ENCODE data around the gene INHBC.
A peak's percentile ranks its signal among the peaks of the same experiment; 100 is the strongest.
"Not testable (repeated sequence)": the region's sequence is repeated elsewhere in the genome, so short reads cannot be mapped to it uniquely, and the experiment has no call there.

The INHBC gene

DNA sequence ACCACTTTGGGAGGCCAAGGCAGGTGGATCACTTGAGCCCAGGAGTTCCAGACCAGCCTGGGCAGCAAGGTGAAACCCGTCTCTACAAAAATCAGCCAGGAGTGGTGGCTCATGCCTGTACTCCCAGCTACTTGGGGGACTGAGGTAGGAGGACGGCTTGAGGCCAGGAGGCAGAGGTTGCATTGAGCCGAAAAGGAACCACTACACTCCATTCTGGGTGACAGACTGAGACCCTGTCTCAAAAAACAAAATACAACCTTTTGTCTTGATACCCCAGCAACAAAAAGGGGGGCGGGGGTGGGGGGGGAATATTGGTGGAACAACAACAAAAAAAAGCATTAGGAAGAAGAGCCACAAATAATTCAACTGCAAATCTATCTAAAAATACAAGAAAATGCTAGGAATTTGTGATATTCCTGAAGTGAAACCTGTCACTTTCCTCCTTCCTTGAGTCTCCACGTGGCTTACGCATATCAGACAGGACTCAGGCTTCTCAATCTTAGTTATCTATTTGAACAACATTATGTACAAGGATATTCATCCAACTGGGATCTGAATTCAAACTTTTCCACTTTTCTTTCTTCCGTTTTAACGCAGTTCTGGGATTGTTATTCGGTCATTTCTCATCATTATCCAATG is 5.0 kb upstream of the INHBC start:
- DNase-seq (ENCODE audit: low read depth): no peak

DNA sequence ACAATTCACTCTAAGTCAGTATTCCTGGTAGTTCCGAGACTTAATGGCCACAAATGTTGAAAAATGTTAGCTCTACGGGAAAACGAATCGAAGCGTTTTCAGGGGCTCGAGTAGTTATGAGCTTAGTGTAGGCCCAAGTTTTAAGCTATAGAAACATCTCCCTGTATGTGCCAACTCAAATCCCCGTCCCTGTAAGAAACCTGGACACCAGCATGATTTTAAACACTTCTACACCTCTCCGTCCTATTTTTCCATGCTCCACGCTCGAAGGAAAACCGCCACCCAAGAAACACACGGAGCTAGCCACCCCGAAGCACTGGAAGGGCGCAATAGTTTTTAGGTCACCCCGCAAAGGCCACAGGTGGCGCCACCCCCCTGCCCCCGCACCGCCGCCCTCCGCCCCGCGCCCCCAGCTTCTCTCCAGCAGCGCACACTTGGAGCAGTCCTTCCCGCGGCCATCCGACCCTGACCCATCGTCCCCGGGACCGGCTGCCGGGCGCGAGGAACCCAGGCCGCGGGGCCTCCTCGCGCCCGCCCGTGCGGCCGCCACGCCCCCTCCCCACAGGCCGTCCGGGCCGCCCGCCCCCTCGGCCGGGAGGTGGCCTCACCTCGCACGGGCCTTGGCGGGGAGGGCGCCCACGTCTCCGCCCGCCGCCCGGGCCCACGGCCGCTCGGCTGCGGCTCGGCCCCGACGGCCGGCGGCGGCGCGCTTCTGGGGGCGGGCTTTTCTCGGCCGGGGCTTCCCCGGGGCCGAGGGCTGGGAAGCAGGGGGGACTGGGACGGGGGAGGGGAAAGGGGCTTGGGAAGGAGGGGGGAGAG is 4.3 kb upstream of the INHBC start:
- no peak for DNase-seq (ENCODE audit: low read depth)

DNA sequence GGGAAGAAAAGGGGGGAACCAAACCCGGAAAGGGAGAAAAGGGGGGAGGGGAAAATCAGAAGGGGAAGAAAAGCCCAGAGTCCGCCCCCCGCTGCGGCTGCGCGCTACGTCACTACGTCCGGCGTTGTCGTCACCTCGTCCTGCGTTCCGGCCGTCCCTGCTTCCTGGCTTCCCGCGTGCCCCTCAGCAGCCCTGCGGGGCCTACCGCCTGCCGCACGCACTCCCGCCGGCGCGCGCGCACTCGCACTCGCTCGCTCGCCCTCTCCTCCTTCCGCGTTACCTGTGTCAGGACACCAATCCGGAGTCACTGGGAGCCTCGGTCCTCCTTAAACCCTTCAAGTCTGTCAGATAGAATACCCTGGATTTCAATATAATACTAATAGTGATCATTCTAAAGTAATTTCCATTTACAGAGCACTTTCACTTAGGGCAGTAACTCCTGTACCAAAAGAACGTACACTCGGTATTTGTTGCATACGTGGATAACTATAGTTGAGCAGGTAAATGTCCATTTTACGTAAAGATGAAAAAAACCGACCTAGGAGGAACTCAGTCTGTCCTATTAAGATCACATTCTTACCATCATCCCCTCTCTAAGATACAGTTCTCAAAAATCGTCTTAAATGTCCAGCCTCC is 3.5 kb upstream of the INHBC start, which contains the start of gene R3HDM2:
Gene R3HDM2 (minus strand): TSS at position 113 of the 636 bp plus-strand sequence. CDS start 120,615 bp downstream, outside the sequence.
- peak; percentile 86 for DNase-seq (ENCODE audit: low read depth)

DNA sequence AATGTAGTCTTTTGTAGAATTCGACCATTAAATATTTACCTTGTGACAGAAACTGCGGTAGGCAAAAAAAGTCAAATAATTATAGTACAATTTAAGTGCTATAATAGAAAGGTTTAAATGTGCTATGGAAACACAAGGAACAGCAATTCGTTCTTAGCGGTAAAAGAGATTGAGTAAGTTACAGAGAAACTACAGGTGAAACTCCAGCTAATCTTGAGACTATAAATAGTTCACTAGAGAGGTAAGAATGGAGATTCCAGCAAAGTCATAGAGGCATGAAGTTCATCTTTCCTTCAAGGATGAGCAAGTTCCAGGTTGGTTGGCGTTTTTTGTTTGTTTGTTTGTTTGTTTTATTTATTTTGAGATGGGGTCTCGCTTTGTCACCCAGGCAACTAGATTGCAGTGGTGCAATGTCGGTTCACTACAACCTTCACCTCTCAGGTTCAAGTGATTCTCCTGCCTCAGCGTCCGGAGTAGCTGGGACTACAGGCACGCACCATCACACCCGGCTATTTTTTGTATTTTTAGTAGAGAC is 2.9 kb upstream of the INHBC start:
- DNase-seq (ENCODE audit: low read depth): no peak

DNA sequence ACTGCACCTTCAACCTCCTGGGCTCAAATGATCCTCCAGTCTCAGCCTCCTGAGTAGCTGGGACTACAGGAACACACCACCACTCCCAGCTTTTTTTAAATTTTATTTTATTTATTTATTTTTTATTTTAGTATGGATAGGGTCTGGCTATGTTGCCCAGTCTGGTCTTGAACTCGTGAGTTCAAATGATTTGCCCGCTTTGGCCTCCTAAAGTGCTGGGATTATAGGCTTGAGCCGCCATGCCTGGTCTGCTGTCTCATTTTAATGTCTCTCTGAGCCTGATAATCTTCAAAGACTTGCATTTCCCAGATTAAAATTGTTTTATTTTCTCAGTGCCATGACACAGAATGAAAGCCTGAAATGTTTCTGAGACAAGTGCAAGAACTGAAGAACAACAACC is 1.2 kb upstream of the INHBC start:
- no peak for DNase-seq (ENCODE audit: low read depth)

DNA sequence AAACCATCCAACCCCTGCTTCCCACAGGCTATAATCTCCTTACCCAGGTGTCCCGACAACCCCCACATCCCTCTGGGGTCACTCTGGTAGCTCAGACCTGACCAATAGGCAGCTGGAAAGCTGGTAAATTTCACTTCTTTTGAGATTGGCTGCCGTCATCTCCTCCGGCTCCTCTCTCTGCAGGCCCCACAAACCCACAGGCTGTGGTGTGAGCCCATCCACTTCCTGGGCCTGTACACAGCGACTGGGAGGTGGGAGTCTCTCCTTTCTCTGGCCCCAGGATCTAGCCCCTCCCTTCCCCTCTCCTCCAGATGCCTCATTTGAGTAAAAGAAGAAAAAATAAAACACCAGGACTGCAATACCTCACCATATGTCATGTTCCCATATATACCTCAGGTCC is 709 bp downstream of the INHBC start:
- no peak for DNase-seq (ENCODE audit: low read depth)

DNA sequence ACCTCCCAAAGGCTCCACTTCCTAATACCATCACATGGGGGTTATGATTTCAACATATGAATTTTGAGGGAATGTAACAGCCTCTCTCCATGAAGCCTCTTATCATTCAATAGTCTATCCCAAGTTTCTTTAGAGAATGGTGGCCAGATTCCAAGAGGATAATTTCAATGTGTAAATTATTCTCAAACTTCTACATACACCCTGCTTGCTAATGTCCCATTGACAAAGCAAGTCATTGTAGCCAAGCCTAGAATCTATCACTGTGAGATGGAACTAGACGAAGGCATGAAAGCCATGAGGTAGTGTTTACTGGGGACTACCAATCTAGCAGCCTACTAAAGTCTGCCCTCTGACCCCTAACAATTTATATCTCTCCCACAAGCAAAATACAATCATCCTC is 3.8 kb downstream of the INHBC start:
- DNase-seq (ENCODE audit: low read depth): no peak

DNA sequence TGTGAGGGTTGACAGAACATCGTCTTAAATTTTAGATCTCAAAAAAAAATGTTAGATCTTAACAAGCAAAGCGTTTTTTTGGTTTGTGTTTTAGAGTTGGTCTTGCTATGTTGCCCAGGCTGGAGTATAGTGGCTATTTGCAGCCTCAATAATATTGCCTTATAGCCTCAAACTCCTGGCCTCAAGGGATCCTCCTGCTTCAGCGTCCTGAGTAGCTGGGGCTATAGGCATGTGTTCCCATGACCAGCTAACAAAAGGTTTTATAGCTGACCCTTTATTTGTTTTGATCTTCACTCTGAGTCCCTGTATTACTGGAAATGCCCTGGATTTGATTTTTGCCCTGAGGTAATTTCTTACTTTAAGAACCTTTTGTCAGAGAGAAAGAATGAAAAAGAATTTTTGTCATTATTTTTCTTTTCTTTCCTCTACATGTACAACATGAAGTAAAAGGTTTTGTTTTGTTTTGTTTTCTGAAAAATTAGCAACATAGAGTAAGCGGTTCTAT is 5.2 kb downstream of the INHBC start:
- no peak for DNase-seq (ENCODE audit: low read depth)

DNA sequence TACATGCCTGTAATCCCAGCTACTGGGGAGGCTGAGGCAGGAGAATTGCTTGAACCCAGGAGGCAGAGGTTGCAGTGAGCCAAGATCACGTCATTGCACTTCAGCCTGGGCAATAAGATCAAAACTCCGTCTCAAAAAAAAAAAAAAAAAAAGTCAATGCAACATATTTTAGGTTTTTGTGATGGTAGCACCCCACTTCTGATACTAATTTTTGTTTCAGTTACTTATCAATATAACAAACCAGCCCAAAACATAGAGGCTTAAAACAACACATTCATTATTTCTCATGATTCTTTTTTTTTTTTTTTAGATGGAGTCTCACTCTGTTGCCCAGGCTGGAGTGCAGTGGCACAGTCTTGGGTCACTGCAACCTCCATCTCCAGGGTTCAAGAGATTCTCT is 6.8 kb downstream of the INHBC start:
- not testable (repeated sequence) for DNase-seq (ENCODE audit: low read depth)

DNA sequence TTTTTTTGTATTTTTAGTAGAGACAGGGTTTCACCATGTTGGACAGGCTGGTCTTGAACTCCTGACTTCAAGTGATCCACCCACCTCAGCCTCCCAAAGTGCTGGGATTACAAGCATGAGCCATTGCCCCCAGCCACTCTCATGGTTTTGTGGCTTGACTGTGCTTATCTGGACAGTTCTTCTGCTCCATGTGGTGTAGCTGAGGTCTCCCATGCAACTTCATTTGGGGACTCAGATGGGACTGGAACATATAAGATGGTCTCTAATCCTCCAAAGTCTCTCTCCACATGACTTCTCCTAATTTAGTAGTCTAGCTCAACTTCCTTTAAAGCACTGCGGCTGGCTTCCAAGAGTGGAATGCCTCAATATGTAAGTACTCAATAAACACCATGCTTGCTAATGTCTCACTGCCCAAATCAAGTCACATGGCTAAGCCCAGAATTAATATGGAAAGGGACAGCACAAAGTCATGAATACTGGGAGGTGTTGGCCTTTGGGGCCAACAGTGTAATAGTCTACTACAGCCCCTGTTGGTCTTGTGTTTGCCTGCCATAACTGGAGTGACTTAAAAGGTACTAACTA is 7.4 kb downstream of the INHBC start:
- DNase-seq (ENCODE audit: low read depth): no peak

DNA sequence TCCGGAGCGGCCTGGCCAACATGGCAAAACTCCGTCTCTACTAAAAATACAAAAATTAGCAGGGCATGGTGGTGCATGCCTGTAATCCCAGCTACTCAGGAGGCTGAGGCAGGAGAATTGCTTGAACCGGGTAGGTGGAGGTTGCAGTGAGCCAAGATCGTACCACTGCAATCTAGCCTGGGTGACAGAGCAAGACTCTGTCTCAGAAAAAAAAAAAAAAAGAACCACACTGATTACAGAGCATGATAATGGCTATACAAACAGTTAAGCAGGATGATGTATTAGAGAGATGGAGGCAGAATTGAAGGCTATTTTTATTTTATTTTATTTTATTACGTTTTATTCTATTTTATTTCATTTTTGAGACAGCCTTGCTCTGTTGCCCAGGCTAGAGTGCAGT is 9.8 kb downstream of the INHBC start:
- DNase-seq (ENCODE audit: low read depth): not testable (repeated sequence)

DNA sequence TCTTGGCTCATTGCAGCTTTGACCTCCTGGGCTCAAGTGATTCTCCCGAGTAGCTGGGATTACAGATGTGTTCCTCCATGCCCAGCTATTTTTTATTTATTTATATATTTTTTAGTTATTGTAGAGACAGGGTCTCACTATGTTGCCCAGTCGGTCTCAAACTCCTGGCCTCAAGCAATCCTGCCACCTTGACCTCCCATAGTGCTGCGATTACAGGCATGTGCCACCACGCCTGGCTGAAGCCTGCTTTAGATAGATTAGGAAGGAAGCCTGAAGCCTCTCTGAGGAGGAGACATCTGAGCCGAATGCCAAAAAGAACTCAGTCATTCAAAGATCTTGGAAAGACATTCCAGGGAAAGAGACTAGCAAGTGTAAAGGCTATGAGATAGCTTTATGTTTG is 10.2 kb downstream of the INHBC start:
- DNase-seq (ENCODE audit: low read depth): no peak

DNA sequence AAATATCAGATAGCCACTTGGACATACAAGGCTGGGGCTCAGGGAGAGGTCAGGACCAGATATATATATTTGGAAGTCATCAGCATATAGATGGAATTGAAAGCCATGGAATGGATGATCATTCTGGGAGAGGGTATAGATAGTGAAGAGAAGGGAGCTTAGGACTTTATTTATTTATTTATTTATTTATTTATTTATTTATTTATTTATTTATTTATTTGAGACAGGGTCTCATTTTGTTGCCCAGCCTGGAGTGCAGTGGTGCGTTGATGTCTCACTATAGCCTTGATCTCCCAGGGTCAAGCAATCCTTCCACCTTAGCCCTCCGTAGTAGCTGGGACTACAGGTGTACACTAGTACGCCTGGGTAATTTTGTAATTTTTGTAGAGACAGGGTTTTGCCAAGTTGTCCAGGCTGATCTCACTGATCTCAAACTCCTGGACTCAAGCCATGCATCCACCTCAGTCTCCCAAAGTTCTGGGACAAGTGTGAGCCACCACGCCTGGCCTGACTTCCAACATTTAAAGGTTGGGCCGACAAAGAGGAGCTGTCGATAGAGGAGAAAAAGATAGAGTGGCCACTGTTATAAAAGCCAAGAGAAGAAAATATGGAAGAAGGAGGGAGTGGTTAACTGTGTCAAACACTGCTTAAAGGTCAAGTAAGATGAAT is 11.8 kb downstream of the INHBC start:
- no peak for DNase-seq (ENCODE audit: low read depth)

DNA sequence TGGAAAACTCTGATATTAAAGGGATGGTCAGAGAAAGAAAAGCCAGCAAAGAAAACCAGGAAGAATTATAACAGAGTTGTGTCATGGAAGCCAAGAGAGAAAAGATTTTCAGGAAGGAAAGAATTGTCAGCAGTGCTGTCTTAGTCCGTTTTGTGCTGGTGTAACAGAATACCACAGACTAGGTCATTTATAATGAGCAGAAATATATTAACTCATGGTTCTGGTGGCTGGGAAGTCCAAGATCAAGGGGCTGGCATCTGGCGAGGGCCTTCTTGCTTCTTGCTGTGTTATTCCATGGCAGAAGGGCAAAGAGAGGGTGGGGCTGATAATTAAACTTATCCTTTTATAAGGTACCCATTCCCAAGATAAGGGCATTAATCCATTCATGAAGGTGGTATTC is 14.1 kb downstream of the INHBC start:
- no peak for DNase-seq (ENCODE audit: low read depth)

DNA sequence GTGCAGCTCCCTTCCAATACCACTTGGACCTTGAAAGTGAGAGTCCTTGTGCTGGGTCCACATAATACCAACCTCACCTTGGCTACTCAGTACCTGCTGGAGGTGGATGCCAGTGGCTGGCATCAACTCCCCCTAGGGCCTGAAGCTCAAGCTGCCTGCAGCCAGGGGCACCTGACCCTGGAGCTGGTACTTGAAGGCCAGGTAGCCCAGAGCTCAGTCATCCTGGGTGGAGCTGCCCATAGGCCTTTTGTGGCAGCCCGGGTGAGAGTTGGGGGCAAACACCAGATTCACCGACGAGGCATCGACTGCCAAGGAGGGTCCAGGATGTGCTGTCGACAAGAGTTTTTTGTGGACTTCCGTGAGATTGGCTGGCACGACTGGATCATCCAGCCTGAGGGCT is 14.8 kb downstream of the INHBC start:
- DNase-seq (ENCODE audit: low read depth): no peak

DNA sequence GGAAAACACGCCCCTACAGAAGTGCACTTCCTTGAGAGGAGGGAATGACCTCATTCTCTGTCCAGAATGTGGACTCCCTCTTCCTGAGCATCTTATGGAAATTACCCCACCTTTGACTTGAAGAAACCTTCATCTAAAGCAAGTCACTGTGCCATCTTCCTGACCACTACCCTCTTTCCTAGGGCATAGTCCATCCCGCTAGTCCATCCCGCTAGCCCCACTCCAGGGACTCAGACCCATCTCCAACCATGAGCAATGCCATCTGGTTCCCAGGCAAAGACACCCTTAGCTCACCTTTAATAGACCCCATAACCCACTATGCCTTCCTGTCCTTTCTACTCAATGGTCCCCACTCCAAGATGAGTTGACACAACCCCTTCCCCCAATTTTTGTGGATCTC is 15.5 kb downstream of the INHBC start:
- DNase-seq (ENCODE audit: low read depth): no peak

DNA sequence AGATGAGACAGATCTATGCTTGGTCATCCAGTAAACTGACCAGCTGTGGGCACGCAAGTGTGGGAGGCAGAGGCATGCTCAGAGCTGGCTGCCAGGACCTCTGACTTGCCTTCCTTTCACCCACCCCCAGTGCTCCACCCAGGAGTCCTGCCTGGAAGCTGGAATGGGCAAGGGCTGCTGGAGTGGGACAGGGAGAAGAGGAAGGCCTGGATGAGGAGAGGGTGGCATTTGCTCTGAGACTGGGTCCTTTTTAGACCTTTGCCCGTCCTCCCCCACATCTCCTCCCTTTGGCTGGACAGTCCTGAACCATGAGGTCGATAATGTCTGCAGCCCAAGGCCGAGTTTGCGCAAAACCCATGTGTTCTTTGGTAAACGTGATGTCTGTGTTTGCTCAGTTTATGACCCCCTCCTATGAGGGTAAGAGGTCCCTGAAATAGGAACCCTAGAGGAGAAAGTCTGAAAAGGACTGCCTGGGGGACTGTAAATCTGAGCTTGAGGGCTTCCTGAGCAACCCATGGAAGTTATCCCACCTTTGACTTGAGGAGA is 16.7 kb downstream of the INHBC start:
- no peak for DNase-seq (ENCODE audit: low read depth)

DNA sequence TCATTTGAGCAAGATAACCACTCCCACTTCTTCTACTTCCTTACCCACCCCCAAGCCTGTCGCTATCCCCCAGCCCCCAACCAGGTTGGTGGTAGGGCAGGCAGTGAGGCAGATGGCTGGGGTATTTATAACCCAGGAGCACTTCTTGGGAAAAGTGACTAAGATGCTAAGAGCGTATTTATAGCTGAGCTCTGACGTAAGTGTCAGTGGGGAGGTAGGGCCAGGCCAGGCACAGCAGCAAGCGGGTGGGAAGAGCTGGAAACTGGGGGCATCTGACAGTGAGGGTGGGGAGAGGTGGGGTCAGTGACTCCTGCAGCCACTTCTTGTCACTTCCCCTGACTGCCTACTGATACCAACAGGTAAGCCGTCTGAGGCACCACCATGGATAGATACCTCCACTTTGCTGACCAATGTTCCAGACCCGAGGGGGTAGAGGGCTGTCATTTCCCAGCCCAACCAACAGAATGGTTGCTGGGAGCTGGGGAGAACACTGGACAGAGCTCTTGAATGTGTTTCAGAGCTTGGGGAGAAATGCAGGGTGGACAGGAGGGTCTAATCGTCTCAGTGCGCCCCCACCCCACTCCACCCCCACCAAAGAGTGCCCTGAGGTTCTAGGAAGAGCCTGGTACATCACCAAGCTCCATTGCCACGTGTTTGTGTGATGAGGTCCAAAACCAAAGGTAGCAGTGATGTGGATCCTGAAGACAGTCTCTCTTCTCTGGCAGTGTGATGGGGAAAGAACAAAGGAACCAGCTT is 17.8 kb downstream of the INHBC start:
- DNase-seq (ENCODE audit: low read depth): peak; percentile 65

DNA sequence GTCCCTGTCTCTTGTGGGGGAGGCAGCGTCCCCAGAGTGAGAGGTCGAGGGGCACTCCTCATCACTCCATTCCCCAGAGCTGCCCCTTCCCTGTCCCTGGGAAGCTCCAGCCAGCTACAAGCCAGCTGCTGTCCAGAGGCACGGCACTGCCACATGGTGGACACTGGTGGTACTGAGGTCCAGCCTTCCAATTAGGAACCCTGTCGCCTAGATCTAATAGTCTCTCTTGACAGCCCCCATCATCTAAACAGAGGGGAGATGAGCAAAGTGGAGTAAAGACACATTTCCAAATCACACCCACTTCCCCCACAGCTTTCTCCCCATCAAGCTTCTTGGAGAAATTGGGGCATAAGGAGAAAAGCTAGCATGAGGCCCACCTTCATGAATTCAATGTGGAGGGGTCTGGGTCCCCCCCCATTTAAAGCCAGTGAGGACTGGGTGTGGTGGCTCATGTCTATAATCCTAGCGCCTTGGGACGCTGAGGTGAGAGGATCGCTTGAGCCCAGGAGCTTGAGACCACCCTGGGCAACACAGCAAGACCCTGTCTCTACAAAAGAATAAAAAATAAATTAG is 18.4 kb downstream of the INHBC start:
- DNase-seq (ENCODE audit: low read depth): peak; percentile 47

DNA sequence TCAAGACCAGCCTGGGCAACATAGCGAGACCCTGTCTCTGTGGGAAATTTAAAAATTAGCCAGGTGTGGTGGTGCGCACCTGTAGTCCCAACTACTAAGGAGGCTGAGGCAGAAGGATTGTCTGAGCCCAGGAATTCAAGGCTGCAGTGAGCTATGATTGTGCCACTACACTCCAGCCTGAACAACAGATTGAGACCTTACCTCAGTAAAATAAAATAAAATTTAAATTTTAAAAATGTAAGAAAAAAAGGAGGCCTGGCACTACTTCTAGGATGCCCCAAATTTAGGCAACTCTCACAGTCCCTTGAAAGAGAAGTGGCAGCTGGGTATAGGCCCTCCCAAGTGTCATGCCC is 19.6 kb downstream of the INHBC start:
- no peak for DNase-seq (ENCODE audit: low read depth)

Data from stromal cell of bone marrow (primary cell).